Embryonic facial prominence (tissue), 1 donor: ENCODE measurements around the gene C2CD4A.

Experiments
- DNase-seq: peaks from one replicate; pipeline ENCODE4 v3.0.0-alpha.2; 2016; ENCODE audit errors: extremely low spot score

C2CD4A gene

DNA sequence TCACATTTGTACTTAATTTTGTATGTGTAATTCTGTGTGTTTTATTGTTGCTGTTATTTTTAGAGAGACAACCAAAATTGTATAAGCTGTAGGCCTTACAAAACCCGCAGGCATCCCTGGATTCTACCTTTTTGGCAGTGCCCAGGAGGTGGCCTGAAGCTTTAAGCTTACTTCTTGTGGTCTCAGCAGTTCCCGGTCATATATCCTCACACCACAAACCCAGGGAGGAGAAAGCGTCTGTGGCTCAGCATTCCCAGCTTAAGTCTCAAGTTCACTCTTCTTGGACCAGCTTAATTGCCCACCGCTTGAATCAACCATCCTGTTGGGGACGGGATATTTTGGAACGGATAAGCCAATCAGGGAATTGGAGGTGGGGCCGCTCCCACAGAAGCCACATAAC is 36.7 kb downstream of the C2CD4A start:
- DNase-seq = no peak

DNA sequence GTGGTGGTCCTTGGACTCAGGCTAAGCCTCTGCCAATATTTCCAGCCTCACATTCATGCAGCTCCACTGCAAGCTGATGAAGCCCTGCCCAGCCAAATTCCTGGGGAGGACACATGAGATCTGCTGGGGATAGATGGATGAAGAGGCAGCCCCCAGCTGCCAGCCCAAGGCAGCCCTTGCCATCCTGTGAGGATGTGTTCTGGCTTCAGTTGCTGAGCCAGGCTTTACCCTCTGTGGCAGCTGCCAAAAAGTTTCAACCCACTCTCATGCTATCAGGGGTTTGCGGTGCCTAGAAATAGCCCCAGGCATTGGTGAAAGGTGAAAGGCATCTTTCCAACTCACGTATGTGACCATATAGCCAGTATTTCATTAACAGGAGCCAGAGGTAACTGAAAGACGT is 37.6 kb downstream of the C2CD4A start:
- DNase-seq = no peak

DNA sequence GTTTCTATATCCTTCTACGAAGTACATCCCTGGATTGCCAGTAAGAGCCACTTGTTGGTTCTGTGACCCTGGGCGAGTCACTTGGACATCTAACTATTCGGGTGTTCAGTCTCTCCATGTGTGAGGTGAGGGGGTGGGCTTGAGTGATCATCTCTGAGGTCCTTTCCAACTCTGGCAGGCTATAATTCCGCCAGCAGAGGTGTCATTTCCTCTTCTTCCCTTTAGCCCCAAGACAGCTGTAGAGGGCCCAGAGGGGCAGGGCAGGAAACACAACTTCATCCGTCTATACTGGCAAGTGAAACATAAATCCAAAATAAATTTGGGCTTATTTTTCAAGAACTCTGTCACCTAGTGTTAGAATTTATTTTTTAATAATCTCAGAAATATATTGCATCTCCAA is 38.1 kb downstream of the C2CD4A start:
- no peak for DNase-seq

DNA sequence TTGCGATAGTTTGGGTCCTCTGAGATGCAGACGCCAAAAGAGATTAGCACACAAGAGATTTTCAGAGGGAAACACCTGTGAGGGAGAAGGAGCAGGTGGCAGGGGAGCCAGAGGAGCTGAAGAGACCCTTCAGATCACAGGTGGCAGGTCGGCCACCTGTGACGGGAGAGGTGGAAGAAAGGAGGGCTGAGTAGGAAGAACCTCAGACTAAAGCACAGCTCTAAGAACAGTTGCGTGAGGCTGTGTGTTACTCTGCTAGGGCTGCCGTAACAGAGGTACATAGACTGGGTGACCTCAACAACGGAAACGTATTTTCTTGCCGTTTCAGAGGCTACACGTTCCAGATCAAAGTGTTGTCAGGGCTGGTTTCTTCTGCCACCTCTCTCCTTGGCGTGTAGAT is 38.5 kb downstream of the C2CD4A start:
- DNase-seq = no peak

DNA sequence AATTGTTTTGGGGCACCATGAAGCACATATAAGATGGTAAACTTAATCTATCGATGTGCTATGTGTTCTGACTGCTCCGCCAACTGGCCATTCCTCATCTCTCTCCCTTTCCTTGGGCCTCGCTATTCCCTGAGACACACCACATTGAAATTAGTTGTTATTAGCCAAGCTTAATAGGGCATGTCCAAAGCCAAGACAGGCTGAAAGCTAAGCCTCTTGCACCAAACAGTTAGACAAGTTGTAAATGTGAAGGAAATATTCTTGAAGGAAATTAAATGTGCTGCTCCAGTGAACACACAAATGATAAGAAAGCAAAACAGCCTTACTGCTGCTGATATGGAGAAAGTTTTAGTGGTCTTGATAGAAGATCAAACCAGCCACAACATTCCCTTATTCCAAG is 39.3 kb downstream of the C2CD4A start:
- no peak for DNase-seq

DNA sequence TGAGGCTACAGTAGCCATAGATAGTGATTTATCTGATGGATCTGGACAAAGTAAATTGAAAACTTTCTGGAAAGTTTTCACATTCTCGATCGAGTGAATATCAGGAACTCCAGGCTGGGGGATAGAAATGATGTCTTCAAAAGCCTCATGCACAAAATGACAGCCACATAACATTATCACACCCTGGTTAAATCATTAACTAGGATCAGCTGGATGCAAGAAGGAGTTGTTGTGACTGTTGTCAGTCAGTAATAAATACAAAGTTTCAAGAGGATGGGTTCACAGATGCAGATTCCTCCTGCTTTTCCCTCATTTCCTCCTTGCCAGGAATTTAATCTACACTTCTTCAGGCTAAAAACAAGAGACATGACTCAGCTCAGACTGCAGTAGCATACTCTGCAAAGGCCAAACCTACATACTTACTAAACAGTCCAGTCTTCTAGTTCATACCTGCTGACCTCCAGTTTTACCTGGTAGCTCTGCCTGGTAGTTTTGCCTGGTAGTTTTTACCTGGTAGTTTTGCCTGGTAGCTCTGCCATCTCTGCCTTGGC is 40.9 kb downstream of the C2CD4A start:
- no peak for DNase-seq

DNA sequence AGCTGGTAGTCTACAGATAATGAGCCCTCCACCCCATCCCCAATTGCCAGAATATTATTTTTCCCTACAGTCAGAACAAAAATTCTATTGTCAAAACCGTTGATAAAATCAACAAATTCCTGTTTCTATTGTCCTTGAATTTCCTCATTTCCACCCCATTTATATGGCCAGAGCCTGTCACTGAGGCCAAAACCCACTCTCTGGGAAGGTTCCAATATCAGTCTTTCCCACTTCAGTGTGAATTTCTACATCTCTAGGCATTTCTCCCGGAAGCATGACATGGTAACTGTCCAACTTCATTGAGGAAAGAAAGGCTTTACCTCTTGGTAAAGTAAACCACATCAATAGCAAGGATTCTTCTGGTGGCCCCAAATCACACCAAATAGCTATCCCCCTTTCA is 41.6 kb downstream of the C2CD4A start:
- no peak for DNase-seq

DNA sequence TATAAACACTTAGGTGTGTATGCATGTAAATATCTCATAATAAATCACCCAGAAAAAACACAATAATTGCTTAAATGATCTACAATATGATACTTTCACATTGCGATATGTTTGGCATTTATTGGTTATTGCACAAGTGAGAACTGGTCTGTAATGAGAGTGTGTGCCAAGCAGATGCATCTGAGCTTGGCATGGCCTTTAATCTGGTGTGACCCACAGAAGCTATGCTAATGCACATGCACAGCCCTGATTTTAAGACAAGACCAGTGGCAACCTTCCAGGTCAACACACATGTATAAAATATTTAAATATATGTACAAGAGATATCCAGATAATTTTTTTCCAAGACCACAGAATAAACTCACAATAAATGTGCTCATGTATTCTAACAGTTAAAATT is 42.7 kb downstream of the C2CD4A start:
- DNase-seq = no peak

DNA sequence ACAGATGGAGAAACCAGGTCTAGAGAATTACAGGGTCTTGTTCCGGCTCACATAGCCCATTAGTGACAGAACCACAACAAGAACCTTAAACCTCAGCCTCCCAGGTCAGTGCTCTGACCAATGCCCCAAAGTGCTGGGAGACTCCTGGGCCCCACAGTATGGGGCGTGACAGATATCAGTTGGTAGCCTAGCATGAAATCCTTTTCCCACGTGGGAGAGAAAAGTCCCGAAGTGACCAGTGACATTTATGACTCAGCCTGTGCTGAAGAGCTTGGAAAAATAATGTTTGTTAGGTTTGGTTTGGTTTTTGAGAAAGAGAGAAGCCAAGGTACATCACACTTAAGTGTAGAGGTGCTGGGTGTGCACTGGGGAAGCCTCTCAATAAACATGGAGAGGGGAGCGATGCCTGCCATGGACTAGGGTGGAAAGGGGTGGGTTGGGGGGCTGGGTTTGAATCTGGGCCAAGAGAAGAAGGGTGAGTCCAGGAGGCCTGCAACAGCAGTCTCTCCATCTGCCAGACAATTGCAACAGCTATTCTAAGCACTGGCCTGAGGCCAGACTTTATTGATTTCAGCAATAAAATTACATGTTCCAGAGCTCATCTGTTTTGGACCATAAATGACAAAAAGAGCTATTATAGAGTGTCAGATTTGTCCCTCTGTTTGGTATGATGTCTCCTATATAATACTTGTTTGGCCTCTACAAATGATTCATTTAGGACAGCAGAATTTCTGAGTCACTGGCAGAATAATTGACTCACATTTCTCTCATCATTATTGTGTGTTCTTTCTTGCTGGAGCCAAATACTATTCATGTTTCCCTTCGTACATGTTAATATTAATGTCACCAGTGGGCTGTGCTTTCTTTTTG is 43.4 kb downstream of the C2CD4A start:
- DNase-seq = no peak

DNA sequence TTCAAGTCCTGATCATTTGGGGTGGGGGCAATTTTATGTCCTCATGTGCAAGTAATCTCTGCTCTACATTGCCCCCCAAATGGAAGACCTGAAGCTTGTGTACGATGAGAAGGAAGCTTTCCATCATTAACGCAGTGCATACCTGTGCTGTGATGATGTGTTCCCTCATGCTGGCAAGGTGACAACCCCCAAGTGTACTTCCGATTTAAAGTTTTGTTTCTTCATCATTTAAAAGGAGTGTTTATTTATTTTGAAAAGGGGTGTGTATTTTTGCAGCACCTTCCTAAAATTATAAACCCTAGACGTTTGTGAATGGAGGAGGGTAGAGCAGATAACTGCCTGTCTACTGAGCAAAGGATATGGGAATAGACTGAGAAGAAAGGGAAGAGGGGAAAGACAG is 45.3 kb downstream of the C2CD4A start:
- DNase-seq = no peak

DNA sequence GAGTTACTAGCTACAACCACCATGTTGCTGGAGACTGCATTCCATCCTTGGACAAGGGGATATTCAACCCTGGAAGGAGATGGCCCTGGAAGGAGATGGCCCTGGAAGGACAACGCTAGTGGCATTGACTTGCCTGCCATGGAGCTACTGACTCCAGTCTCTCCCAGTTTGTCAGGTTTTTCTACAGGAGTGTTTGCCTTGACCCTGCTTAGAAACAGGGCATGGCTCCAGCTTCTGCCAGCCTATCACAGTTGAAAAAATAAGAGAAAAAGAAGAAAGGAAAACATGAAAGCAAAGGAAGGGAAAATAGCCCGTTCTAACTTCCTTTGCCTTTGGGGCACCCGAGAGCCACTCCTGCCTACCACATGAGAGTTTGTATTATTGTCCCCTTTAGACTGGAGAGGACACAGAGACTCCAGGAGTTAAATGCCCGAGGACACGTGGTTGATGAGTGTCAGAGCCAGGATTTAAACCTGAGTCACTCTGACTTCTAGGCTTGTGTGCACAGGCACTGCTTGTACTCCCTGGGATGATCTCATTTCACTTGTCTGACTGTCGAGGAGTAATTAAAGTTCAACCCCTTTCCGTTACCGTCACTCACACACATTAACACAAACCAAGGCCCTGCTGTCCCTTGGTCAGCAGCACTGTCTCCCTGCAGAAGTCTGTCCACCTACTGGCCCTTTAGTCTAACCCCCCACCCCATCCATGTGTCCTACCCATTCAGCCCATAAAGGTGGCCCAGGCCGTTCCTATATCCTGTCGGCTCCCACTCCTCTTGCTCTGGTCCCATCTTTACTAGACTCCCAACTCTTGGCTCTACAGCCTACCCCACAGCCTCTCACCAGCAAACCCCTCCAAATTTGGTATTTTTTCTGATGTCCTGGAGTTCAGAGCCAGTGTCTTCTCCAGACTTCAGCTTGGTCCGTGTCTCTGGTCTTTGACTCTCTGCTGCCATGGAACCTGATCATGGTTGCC is 46.1 kb downstream of the C2CD4A start:
- DNase-seq = no peak

DNA sequence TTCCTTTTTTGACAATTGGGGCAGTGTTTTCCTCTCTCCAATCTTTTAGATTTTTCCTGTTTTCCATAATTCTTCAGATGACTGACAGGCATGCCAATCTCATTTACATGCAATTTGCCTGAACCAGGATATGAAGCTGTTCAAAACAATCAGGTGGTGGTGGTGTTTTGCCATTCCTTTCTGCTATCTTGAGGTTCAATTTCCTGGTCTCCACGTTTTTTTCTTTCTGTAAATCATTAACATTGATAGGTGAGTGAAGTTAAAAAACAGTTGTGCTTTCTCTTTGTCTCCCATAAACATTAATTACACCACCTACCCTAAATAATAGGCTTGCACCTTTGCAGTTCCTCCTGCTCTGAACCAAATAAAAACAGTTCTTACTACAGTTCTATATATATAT is 49.1 kb downstream of the C2CD4A start:
- no peak for DNase-seq

DNA sequence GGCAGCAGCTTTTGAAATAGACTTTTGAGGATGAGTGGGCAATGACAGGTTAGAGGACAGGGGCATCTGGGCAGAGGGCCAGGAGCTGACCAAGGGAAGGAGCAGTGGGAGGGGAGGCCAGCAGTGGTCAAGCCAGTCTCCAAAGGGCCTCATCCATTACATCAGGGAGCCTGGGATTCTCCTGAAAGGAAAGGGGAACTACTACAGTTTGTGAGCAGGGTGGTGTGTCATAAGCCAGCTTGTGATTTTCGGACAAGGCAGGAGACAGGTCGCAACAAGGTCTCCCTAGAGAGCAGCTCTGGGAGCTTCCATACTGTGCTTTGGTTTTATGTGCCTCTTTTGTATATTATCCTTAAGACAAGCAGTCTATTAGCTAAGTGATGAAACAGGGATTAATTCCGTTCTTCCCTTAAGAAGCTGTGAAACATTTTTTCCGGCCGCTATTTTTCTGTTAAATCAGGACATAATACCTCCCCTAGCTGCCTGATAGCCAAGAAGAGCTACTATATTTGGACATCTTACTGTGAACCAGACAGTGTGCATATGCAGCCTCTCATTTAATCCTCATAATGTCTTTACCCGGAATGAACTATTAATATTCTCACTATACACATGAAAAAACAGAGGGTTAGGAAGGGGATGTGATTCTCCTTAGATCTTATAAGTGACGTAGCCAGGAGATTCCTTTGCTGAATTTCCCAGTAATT is 51.9 kb downstream of the C2CD4A start:
- no peak for DNase-seq

DNA sequence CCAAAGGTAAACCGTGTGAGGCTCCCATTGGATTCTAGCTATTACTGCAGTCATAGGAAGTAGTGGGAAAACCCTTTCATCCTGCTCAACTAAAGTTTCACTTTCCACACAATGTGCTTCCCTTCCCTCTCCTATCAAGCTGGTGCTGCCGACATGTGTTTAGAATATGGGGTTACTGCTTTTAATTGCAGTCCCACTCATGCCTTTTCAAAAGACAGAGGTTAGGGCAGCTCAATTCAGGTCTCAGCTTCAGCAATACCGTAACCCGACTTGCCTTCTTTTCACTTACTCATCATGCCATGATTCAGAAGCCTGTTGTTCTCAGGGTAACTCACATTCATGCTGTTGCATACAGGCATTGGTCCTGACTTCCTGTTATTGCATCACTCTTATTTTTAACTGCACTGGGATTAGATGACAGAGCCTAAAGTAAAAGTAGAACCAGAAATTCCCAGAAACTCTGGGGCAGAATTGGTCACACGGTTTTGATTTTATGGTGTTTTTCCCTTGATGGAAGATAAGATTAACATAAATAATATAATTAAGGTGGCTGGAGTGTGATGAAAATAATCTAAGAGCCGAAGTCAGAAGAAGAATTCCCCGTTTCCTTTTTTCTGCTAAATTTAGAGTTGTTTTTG is 52.6 kb downstream of the C2CD4A start:
- no peak for DNase-seq

DNA sequence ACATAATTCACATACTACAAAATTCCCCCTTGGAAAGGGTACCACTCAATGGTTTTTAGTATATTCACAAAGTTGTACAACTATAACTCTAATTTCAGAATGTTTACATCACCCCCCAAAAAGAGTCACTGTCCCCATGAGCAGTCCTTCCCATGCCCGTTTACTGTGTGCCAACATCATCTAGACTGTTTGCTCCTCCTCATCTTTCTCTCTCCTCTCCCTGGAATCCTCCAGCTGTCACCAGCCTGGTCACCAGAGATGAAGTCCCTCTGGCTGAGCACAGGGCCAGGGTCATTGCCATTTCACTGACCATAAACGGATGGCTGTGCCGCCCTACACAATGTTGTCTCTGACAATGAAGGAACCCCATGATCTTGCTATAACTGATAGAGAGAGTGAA is 53.1 kb downstream of the C2CD4A start:
- no peak for DNase-seq
